ENCODE measurements around the gene RNFT2.
A peak's percentile ranks its signal among the peaks of the same experiment; 100 is the strongest.
"Not testable (repeated sequence)": the region's sequence is repeated elsewhere in the genome, so short reads cannot be mapped to it uniquely, and the experiment has no call there.

RNFT2 gene

DNA sequence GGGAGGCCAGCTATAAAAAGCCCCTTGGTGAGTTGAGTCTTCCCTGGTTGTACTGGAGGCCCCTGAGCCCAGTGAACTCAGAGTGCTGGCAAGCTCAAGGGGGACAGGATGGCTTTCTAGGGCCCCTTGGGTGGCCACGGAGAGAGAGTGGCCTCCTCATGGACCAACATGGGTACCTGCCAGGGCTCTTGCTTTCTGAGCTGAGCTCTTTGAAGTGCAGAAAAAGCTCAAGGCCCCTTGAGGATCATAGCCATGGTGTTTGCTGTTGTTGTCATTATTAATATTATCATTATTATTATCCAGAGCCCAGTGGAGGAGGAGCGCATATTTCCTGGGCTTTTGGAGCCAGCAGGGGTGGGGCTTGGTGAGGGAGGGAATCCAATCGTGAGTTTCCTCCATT is 6.7 kb downstream of the RNFT2 start:
- no peak for TF ChIP-seq POLR2A (IDR thresholded peaks at IDR 0.05; ENCODE audit: low read depth, low read length)
- FAIRE-seq (no peak), DNase-seq (ENCODE audit: insufficient read length, low spot score) (no peak)

DNA sequence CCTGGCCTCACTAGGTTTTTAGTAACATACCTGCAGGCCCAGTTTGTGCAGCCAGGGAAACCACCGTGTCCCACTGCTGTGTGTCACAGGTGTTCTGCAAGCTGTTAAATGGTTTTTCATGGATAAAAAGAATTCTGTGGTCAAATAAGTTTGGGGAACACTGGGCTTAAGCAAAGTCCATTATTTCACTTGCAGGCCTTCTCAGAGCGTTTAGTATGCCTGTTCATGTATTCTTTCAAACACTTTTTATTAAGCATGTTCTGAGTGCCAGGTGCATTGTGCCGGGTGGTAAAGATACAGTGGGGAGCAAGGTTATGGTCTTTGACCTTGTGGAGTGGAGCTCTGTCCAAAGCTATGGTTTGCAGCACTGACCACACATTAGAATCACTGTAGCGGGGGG is 7.4 kb downstream of the RNFT2 start:
- FAIRE-seq, result no peak
- no peak for TF ChIP-seq POLR2A (IDR thresholded peaks at IDR 0.05; ENCODE audit: low read depth, low read length)
- no peak for DNase-seq (ENCODE audit: insufficient read length, low spot score)

DNA sequence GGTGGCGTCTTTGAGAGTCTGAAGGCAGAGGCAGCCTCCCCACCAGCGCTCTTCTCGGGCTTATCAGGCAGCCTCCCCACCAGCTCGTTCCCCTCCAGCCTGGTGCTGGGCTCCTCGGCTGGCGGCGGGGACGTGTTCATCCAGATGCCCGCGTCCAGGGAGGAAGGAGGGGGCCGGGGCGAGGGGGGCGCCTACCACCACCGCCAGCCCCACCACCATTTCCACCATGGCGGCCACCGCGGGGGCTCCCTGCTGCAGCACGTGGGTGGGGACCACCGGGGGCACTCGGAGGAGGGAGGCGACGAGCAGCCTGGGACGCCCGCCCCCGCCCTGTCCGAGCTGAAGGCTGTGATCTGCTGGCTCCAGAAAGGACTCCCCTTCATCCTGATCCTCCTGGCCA is 11.8 kb downstream of the RNFT2 start:
- no peak for TF ChIP-seq POLR2A (IDR thresholded peaks at IDR 0.05; ENCODE audit: low read depth, low read length)
- no peak for FAIRE-seq
- no peak for DNase-seq (ENCODE audit: insufficient read length, low spot score)

DNA sequence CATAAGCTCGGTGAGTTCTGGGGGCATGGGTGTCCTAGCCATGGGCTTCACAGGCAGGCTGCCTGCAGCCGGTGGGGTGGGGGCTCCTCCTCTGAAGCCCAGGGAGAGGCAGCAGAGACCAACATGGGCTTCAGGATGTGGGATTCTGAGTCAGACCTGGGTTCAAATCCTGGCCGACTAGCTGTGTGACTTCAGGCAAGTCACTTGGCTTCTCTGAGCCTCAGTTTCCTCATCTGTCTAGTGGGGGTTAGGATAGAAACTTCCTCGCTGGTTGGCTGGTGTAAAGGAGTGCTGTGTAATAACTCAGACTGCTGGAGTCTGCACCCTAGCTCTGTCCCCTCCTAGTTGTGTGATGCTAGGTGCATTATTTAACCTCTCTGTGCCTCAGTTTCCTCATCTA is 12.2 kb downstream of the RNFT2 start:
- DNase-seq (ENCODE audit: insufficient read length, low spot score), result no peak
- no peak for TF ChIP-seq POLR2A (IDR thresholded peaks at IDR 0.05; ENCODE audit: low read depth, low read length)
- FAIRE-seq, result no peak

DNA sequence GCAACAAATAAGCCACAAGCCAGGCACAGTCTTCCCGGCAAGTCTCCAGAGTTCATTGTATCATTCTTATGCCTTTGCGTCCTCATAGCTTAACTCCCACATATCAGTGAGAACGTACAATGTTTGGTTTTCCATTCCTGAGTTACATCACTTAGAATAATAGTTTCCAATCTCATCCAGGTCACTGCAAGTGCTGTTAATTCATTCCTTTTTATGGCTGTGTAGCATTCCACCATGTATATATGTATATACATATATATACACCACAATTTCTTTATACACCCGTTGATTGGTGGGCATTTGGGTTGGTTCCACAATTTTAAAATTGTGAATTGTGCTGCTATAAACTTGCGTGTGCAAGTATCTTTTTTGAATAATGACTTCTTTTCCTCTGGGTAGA is 16.0 kb downstream of the RNFT2 start:
- FAIRE-seq; DNase-seq (ENCODE audit: insufficient read length, low spot score): not testable (repeated sequence)

DNA sequence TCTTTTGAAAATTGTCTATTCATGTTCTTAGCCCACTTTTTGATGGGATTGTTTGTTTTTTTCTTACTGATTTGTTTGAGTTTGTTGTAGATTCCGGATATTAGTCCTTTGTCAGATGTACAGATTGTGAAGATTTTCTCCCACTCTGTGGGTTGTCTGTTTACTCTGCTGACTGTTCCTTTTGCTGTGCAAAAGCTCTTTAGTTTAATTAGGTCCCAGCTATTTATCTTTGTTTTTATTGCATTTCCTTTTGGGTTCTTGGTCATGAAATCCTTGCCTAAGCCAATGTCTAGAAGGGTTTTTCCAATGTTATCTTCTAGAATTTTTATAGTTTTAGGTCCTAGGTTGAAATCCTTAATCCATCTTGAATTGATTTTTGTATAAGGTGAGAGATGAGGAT is 16.7 kb downstream of the RNFT2 start:
- not testable (repeated sequence) for FAIRE-seq; DNase-seq (ENCODE audit: insufficient read length, low spot score)

DNA sequence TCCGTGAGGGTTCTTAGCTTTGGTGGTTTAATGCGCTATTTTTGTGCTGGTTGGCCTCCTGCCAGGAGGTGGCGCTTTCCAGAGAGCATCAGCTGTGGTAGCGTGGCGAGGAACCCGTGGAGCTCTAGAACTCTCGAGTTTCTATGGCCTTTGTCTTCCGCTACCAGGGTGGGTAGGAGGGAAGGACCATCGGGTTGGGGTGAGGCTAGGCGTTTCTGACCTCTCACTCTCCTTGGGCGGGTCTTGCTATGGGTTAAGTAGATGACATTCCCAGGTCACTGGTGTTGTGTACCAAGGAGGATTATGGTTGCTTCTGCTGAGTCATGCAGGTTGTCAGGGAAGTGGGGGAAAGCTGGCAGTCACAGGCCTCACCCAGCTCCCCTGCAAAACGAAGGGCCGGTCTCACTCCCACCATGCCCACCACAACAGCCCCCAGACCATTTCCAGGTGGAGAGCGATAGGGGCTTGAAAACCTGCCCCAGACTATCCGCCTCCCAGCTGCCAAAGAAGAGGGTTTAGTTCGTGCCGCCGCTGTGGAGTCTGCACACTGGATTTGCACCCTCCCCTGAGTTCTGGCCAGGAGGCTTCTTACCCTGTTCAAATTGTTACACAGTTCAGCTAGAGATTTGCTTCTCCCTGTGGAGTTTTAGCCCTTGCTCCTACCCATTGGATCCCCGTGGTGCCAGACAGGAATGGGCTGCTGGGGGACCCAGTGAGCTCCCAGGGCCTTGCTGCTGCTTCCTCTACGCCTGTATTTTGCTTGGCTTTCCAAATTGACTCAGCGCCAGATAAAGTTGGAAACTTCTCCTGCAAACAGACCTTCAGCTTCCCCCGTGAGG is 21.9 kb downstream of the RNFT2 start:
- DNase-seq (ENCODE audit: insufficient read length, low spot score) (no peak), FAIRE-seq (no peak)
- TF ChIP-seq POLR2A (IDR thresholded peaks at IDR 0.05; ENCODE audit: low read depth, low read length), result no peak

DNA sequence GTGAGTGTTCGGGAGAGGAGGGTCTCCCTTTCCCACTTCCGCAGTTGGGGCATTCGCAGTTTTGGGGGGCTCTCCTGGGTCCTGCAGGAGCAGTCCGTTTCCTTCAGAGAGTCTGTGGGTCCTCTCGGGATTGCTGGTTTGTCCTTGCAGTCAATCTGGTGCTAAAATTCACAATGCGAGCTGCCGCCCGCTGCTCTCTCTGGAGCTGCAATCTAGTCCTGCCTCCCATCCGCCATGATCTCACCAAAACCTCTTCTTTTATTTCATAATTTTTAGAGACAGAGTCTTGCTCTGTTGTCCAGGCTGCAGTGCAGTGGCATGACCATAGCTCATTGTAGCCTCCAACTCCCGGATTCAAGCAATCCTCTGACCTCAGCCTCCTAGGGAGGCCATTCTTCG is 22.5 kb downstream of the RNFT2 start:
- no peak for TF ChIP-seq POLR2A (IDR thresholded peaks at IDR 0.05; ENCODE audit: low read depth, low read length)
- FAIRE-seq, result no peak

DNA sequence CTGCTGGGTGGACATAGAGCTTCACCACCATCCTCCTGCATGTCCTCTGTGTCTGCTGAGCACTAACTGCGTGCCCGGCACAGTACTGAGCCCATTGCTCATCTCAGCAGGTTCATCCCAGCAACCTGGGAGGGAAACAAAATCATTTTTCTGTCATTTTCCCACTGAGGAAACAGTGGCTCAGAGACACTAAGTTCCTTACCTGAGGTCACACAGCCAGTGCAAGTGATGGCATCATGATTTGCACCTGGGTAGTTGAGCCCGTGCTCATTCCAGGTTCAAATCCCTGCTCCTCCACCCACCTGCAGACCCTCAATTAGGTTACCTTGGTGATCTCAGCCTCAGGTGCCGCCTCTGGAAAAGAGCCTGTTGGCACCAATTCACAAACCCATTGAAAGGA is 23.4 kb downstream of the RNFT2 start:
- TF ChIP-seq POLR2A (IDR thresholded peaks at IDR 0.05; ENCODE audit: low read depth, low read length), result no peak
- no peak for DNase-seq (ENCODE audit: insufficient read length, low spot score)
- FAIRE-seq, result no peak

More for the DNA sequence above, 22.5 kb downstream of the RNFT2 start:
- no peak for DNase-seq (ENCODE audit: insufficient read length, low spot score)

DNA sequence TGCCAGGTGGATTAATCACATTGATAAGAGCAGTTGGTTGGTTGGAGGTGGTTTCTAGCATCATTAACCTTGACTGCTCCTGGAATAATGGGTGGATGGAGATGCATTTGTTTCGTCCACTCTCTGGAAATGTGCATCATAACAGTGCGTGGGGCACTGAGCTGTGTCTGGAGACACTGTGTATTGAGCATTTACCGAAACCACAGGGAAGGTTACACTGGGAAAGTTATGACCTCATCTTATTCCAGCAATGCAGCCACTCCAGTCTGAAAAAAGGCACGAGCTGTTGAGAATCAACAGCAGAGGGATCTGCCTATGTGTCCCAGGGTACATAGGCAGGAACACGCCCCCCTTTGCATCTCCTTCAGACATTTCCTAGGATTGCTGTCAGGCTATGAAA is 27.2 kb downstream of the RNFT2 start:
- no peak for FAIRE-seq
- peak; percentile 14 for DNase-seq (ENCODE audit: insufficient read length, low spot score)
- no peak for TF ChIP-seq POLR2A (IDR thresholded peaks at IDR 0.05; ENCODE audit: low read depth, low read length)

DNA sequence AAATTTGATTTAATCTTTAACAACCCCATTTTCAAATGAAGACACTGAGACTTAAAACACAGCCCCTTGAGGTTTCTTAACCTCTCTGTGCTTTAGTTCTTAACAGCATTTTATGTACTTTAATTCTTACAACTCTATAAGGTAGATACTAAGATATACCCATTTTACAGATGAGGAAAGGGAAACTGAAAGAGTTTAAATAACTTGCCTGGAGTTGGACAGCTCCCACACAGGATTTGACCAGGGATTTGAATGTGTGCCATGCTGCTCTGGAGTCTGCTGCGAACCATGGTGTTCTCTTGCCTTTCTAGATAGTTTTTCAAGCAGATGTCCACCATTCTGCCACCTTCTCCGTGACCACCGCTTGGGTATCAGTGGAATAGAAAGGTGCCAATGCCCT is 28.2 kb downstream of the RNFT2 start:
- no peak for DNase-seq (ENCODE audit: insufficient read length, low spot score)
- FAIRE-seq, result no peak
- TF ChIP-seq POLR2A (IDR thresholded peaks at IDR 0.05; ENCODE audit: low read depth, low read length), result no peak

DNA sequence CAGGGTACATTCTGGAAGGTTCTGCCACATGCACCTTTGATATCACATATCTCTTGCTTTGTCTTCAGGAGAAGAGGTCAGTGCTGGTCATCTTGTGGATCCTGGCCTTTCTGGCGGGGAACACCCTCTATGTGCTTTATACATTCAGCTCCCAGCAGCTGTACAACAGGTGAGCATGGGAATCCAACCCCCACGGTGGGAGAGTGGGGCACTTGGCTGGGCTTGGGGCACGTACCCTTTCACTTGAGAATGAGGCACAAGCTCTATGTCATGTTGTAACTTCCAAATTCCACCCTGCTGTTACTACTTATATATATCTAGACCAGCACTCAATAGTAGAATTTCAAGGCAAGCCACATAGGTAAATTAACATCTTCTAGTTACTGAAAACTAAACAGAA is 28.6 kb downstream of the RNFT2 start:
- TF ChIP-seq POLR2A (IDR thresholded peaks at IDR 0.05; ENCODE audit: low read depth, low read length), result no peak
- FAIRE-seq (no peak), DNase-seq (ENCODE audit: insufficient read length, low spot score) (no peak)

DNA sequence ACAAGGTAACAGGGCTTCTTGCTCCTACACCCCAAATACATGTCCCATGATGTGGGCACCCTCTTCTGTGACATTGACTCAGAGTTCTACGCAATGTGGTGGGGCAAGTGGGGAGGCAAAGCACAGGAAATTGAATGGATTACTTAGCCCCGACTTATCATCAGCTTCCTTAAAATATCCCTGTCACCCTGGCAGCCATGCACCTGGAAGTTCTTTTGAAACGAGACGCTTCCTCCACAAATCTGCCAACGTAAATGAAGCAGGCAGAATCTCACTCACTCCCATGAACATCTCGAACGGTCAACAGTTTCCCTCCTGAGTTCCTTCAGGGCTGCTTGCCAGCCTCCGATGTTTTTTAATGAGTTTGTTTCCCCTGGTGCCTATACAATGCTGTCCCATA is 33.5 kb downstream of the RNFT2 start:
- FAIRE-seq, result no peak
- TF ChIP-seq POLR2A (IDR thresholded peaks at IDR 0.05; ENCODE audit: low read depth, low read length), result no peak
- peak; percentile 18 for DNase-seq (ENCODE audit: insufficient read length, low spot score)

DNA sequence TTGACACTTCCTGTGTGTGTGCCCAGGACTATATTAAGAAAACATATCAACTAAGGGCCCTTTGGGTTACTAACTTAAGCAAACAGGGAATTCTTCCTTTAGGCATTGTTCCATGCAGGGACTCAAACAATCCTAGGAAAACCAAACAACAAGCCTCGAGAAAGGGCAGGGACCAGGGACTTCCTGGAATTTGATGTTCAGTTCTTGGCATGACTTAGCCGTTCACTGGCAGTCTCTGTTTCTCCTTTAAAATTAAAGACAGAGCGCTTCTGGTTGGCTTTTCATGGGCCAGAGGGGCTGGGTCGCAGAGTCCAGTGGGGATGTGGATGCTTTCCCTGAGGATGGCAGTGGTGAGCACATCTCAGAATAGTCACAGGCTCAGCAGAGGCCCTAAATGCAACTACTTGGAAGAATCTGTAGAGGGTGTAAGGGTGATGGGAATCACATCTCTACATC is 35.2 kb downstream of the RNFT2 start:
- FAIRE-seq (no peak), DNase-seq (ENCODE audit: insufficient read length, low spot score) (no peak)
- no peak for TF ChIP-seq POLR2A (IDR thresholded peaks at IDR 0.05; ENCODE audit: low read depth, low read length)

DNA sequence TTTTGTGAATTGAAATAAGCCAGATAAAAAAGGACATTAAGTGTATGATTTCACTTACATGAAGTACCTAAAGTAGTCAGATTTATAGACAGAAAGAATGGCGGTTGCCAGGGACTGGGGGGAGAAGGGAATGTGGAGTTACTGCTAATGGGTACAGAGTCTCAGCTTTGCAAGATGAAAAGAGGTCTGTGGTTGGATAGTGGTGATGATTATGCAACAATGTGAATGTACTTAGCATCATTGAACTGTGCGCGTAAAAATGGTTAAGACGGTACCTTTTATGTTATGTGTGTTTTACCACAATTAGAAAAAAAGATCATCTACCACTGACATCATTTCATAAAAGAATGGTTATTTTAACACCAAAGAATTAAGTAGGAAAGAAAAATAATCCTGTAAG is 35.9 kb downstream of the RNFT2 start:
- no peak for TF ChIP-seq POLR2A (IDR thresholded peaks at IDR 0.05; ENCODE audit: low read depth, low read length)
- DNase-seq (ENCODE audit: insufficient read length, low spot score) (no peak), FAIRE-seq (no peak)

DNA sequence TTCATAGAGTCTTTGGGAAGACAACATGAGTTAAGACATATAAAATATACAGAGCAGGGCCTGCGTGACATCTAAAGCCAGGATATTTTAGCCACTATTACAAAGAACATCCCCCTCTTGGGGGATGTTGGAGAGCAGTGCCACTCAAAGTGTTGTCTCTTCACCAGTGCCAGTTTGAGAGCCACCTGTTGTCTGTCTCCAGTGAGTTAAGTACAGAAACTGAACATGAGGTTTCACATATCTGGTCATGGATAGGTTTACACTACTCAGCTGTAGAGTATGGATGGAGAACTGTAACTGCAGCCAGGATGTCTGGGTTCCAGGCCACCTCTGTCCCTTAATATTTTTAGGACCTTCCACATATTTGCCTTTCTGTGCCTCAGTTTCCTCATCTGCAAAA is 39.1 kb downstream of the RNFT2 start:
- no peak for DNase-seq (ENCODE audit: insufficient read length, low spot score)
- no peak for TF ChIP-seq POLR2A (IDR thresholded peaks at IDR 0.05; ENCODE audit: low read depth, low read length)
- FAIRE-seq, result no peak

Measured in H54 (cell line).